CD8-positive, alpha-beta memory T cell (primary cell): ENCODE results near the gene ARHGAP32. TPM values are rescaled to one million over a fixed set of nuclear protein-coding genes. Genes with fewer than 3 reads are reported as not detected.

ENCODE experiments used
- CTCF ChIA-PET: fragments of 350-600 bp; sonication (Branson Sonifier 250); formaldehyde crosslinking; loops from one replicate; lab custom pipeline; 2021; ENCODE audit warnings: antibody characterized with exemption; lab: Charles Lee
- POLR2A ChIA-PET: fragments of 350-600 bp; sonication (Branson Sonifier 250); formaldehyde crosslinking; loops from one replicate; lab custom pipeline; 2021; ENCODE audit warnings: antibody characterized with exemption; lab: Charles Lee
- DNase-seq, 5 donors: peaks; one replicate each; pipeline versions ENCODE4 v3.0.0 to v3.0.0-alpha.2; 2020 to 2022; ENCODE audit warnings: mixed read lengths in 1 of 5
- H3K27ac ChIP-seq: one replicate; pipeline ENCODE4 v1.7.0; 2013; ENCODE audit warnings: low read depth, mild to moderate bottlenecking, low read length, moderate library complexity
- H3K27me3 ChIP-seq: 2 replicates; pipeline ENCODE4 v1.7.0; 2013; ENCODE audit warnings: low read length, mild to moderate bottlenecking; ENCODE audit not compliant: insufficient read depth, poor library complexity, severe bottlenecking
- H3K36me3 ChIP-seq: 2 replicates; pipeline ENCODE4 v1.7.0; 2013; ENCODE audit warnings: mild to moderate bottlenecking, low read length, moderate library complexity; ENCODE audit not compliant: insufficient read depth
- H3K4me1 ChIP-seq: 2 replicates; pipeline ENCODE4 v1.7.0; 2013; ENCODE audit warnings: mild to moderate bottlenecking, low read length, moderate library complexity; ENCODE audit not compliant: insufficient read depth
- H3K4me3 ChIP-seq: 2 replicates; pipeline ENCODE4 v1.7.0; 2013; ENCODE audit warnings: mild to moderate bottlenecking, low read length
- H3K9me3 ChIP-seq: 2 replicates; pipeline ENCODE4 v1.7.0; 2013; ENCODE audit warnings: mild to moderate bottlenecking, low read length
- H3K27ac Mint-ChIP-seq, 8 donors: one replicate each; pipeline ENCODE4 v1.8.0; 2020 to 2021; ENCODE audit warnings: mixed read lengths in 8 of 8, mild to moderate bottlenecking in 6 of 8, inconsistent platforms in 3 of 8, moderate library complexity in 3 of 8
- H3K27me3 Mint-ChIP-seq, 2 donors: one replicate each; pipeline ENCODE4 v1.8.0; 2020 to 2021; ENCODE audit warnings: mixed read lengths in 2 of 2, mild to moderate bottlenecking in 1 of 2, moderate library complexity in 1 of 2
- H3K36me3 Mint-ChIP-seq, 3 donors: one replicate each; pipeline ENCODE4 v1.8.0; 2020 to 2021; ENCODE audit warnings: mixed read lengths in 3 of 3, inconsistent platforms in 1 of 3, mild to moderate bottlenecking in 1 of 3
- H3K4me1 Mint-ChIP-seq, 3 donors: one replicate each; pipeline ENCODE4 v1.8.0; 2020 to 2021; ENCODE audit warnings: mixed read lengths in 3 of 3, inconsistent platforms in 1 of 3, mild to moderate bottlenecking in 1 of 3
- H3K4me3 Mint-ChIP-seq, 7 donors: one replicate each; pipeline ENCODE4 v1.8.0; 2020 to 2021; ENCODE audit warnings: mixed read lengths in 7 of 7, mild to moderate bottlenecking in 6 of 7, moderate library complexity in 4 of 7, inconsistent platforms in 2 of 7
- H3K9me3 Mint-ChIP-seq, 5 donors: one replicate each; pipeline ENCODE4 v1.8.0; 2020 to 2022; ENCODE audit warnings: mixed read lengths in 5 of 5, mild to moderate bottlenecking in 3 of 5, moderate library complexity in 2 of 5, inconsistent platforms in 1 of 5
- polyA plus RNA-seq: library from polyadenylated mRNA; unstranded; fragments of 300-500 nt; fragmentation: Illumina TruSeq; gene quantifications from one replicate; pipeline ENCODE4 v1.2.3, GENCODE V29; 2021
- total RNA-seq, 2 experiments: library from RNA; stranded (reverse); gene quantifications; one replicate each; pipeline ENCODE4 v1.2.3, GENCODE V29; 2021

The ARHGAP32 gene
- total and polyA plus RNA-seq, 3 experiments from 2014 or later, result 0.48 to 3.1 (median 2.1) TPM

- H3K36me3 ChIP-seq, result no peaks in the 10 kb centered on the region
- H3K4me1 ChIP-seq, result no peaks in the 10 kb centered on the region
- ChIA-PET POLR2A (no interaction called here), CTCF (no interaction called here)
- Mint-ChIP-seq H3K27me3 (peaks cover 3 to 11% of the 10 kb centered on the region in 2 donors), H3K27ac (peak overlapping the region in 1 of 8 donors; percentile 84), H3K4me3 (no peak overlapping the region), H3K36me3 (no peaks in the 10 kb centered on the region), H3K9me3 (no peaks in the 10 kb centered on the region), H3K4me1 (no peaks in the 10 kb centered on the region)
- H3K4me3 ChIP-seq, result no peak overlapping the region
- no peaks in the 10 kb centered on the region for H3K9me3 ChIP-seq
- no peak for DNase-seq
- no peak overlapping the region for H3K27ac ChIP-seq
- H3K27me3 ChIP-seq, result no peaks in the 10 kb centered on the region
These were observed 253.8 kb downstream of the ARHGAP32 start for GRCh38 chr11:128938156-128938885.

- DNase-seq, result no peak
- no peak overlapping the region for H3K27ac Mint-ChIP-seq
- H3K36me3 ChIP-seq, result no peaks in the 10 kb centered on the region
- H3K36me3 Mint-ChIP-seq, result no peaks in the 10 kb centered on the region
- H3K4me1 Mint-ChIP-seq, result no peaks in the 10 kb centered on the region
- no peak overlapping the region for H3K4me3 ChIP-seq
- ChIA-PET POLR2A (no interaction called here), CTCF (no interaction called here)
- H3K9me3 ChIP-seq, result no peaks in the 10 kb centered on the region
- no peaks in the 10 kb centered on the region for H3K27me3 ChIP-seq
- no peaks in the 10 kb centered on the region for H3K9me3 Mint-ChIP-seq
- peaks cover 3 to 9% of the 10 kb centered on the region in 2 donors for H3K27me3 Mint-ChIP-seq
- no peak overlapping the region for H3K4me3 Mint-ChIP-seq
- no peak overlapping the region for H3K27ac ChIP-seq
- no peaks in the 10 kb centered on the region for H3K4me1 ChIP-seq
These were observed 254.6 kb downstream of the ARHGAP32 start for GRCh38 chr11:128937480-128937879.

GRCh38 chr11:128936606-128937251, 255.4 kb downstream of the ARHGAP32 start:
- H3K9me3 ChIP-seq, result no peaks in the 10 kb centered on the region
- no peak overlapping the region for H3K4me3 Mint-ChIP-seq
- no peak overlapping the region for H3K4me3 ChIP-seq
- no peak overlapping the region for H3K27ac Mint-ChIP-seq
- ChIA-PET POLR2A (no interaction called here), CTCF (interaction anchor here (1.2 kb wide), 1 partner anchor 51 kb away, joined by 3 read pairs; no protein-coding TSS in a partner anchor)
- no peaks in the 10 kb centered on the region for H3K36me3 Mint-ChIP-seq
- no peak for DNase-seq
- H3K27me3 ChIP-seq, result no peaks in the 10 kb centered on the region
- H3K36me3 ChIP-seq, result no peaks in the 10 kb centered on the region
- peaks cover 0 to under 1% (median 0%) of the 10 kb centered on the region in 5 donors for H3K9me3 Mint-ChIP-seq
- H3K4me1 ChIP-seq, result no peaks in the 10 kb centered on the region
- H3K27ac ChIP-seq, result no peak overlapping the region
- H3K27me3 Mint-ChIP-seq, result peaks cover 3 to 6% of the 10 kb centered on the region in 2 donors
- H3K4me1 Mint-ChIP-seq, result no peaks in the 10 kb centered on the region

- Mint-ChIP-seq H3K9me3 (peaks cover 0 to 2% (median 0%) of the 10 kb centered on the region in 5 donors), H3K27ac (no peak overlapping the region), H3K36me3 (no peaks in the 10 kb centered on the region), H3K4me3 (no peak overlapping the region), H3K4me1 (no peaks in the 10 kb centered on the region), H3K27me3 (peaks cover 0 to 2% of the 10 kb centered on the region in 2 donors)
- no peaks in the 10 kb centered on the region for H3K9me3 ChIP-seq
- POLR2A ChIA-PET, result no interaction called here
- H3K4me1 ChIP-seq, result no peaks in the 10 kb centered on the region
- CTCF ChIA-PET, result no interaction called here
- DNase-seq, result no peak
- H3K27me3 ChIP-seq, result no peaks in the 10 kb centered on the region
- no peak overlapping the region for H3K4me3 ChIP-seq
- no peak overlapping the region for H3K27ac ChIP-seq
- H3K36me3 ChIP-seq, result no peaks in the 10 kb centered on the region
These were observed 257.2 kb downstream of the ARHGAP32 start for GRCh38 chr11:128934926-128935325.

GRCh38 chr11:128934351-128934750, 257.8 kb downstream of the ARHGAP32 start:
- H3K4me3 Mint-ChIP-seq, result no peak overlapping the region
- no peaks in the 10 kb centered on the region for H3K36me3 ChIP-seq
- H3K4me1 Mint-ChIP-seq, result peaks cover 0 to 4% (median 0%) of the 10 kb centered on the region in 3 donors
- no peaks in the 10 kb centered on the region for H3K36me3 Mint-ChIP-seq
- no peak overlapping the region for H3K4me3 ChIP-seq
- ChIA-PET CTCF (no interaction called here), POLR2A (no interaction called here)
- H3K27ac ChIP-seq, result no peak overlapping the region
- peaks cover 0 to 2% (median 0%) of the 10 kb centered on the region in 5 donors for H3K9me3 Mint-ChIP-seq
- H3K4me1 ChIP-seq, result no peaks in the 10 kb centered on the region
- peaks cover 0 to 7% of the 10 kb centered on the region in 2 donors for H3K27me3 Mint-ChIP-seq
- no peak for DNase-seq
- H3K27me3 ChIP-seq, result no peaks in the 10 kb centered on the region
- no peak overlapping the region for H3K27ac Mint-ChIP-seq
- no peaks in the 10 kb centered on the region for H3K9me3 ChIP-seq

- no peaks in the 10 kb centered on the region for H3K27me3 ChIP-seq
- H3K9me3 Mint-ChIP-seq, result peaks cover 0 to 2% (median 0%) of the 10 kb centered on the region in 5 donors
- H3K27ac ChIP-seq, result no peak overlapping the region
- H3K36me3 ChIP-seq, result no peaks in the 10 kb centered on the region
- no peak for DNase-seq
- peaks cover 2 to 7% (median 3%) of the 10 kb centered on the region in 3 donors for H3K4me1 Mint-ChIP-seq
- H3K4me1 ChIP-seq, result no peaks in the 10 kb centered on the region
- peaks cover 0 to 7% of the 10 kb centered on the region in 2 donors for H3K27me3 Mint-ChIP-seq
- no peak overlapping the region for H3K4me3 Mint-ChIP-seq
- H3K36me3 Mint-ChIP-seq, result no peaks in the 10 kb centered on the region
- H3K27ac Mint-ChIP-seq, result no peak overlapping the region
- H3K9me3 ChIP-seq, result no peaks in the 10 kb centered on the region
- CTCF ChIA-PET, result interaction anchor here (1.1 kb wide), 1 partner anchor 15 kb away, joined by 3 read pairs; no protein-coding TSS in a partner anchor
- H3K4me3 ChIP-seq, result no peak overlapping the region
- POLR2A ChIA-PET, result no interaction called here
These were observed 258.5 kb downstream of the ARHGAP32 start for GRCh38 chr11:128933481-128934178.

- CTCF ChIA-PET, result no interaction called here
- Mint-ChIP-seq H3K4me1 (peaks cover 11 to 14% (median 13%) of the 10 kb centered on the region in 3 donors), H3K27ac (no peak overlapping the region)
These were observed 260.5 kb downstream of the ARHGAP32 start for GRCh38 chr11:128931668-128932067.

GRCh38 chr11:128931066-128931465, 261.1 kb downstream of the ARHGAP32 start:
- Histone ChIP-seq H3K27me3 (no peaks in the 10 kb centered on the region), H3K36me3 (no peaks in the 10 kb centered on the region), H3K4me1 (no peaks in the 10 kb centered on the region), H3K9me3 (no peaks in the 10 kb centered on the region), H3K4me3 (no peak overlapping the region), H3K27ac (no peak overlapping the region)
- Mint-ChIP-seq H3K4me3 (no peak overlapping the region), H3K4me1 (peaks cover 11 to 14% (median 13%) of the 10 kb centered on the region in 3 donors), H3K9me3 (peaks cover 0 to 2% (median 0%) of the 10 kb centered on the region in 5 donors), H3K27me3 (peaks cover 0 to 11% of the 10 kb centered on the region in 2 donors), H3K27ac (peak overlapping the region in 1 of 8 donors; percentile 74), H3K36me3 (no peaks in the 10 kb centered on the region)
- no peak for DNase-seq
- POLR2A ChIA-PET, result no interaction called here
- CTCF ChIA-PET, result no interaction called here

More at GRCh38 chr11:128931668-128932067, 260.5 kb downstream of the ARHGAP32 start:
- Mint-ChIP-seq H3K4me3 (no peak overlapping the region), H3K9me3 (peaks cover 0 to 2% (median 0%) of the 10 kb centered on the region in 5 donors), H3K27me3 (peaks cover 0 to 11% of the 10 kb centered on the region in 2 donors), H3K36me3 (no peaks in the 10 kb centered on the region)
- Histone ChIP-seq H3K27me3 (no peaks in the 10 kb centered on the region), H3K27ac (no peak overlapping the region), H3K36me3 (no peaks in the 10 kb centered on the region), H3K4me1 (no peaks in the 10 kb centered on the region), H3K9me3 (no peaks in the 10 kb centered on the region), H3K4me3 (no peak overlapping the region)
- no peak for DNase-seq
- POLR2A ChIA-PET, result no interaction called here
